Upper lobe of left lung (tissue), 4 donors: Measurements from ENCODE around the gene PROKR2.

ENCODE experiments used
- CTCF ChIP-seq, 6 experiments: fragments of 450-650 bp in 4 of 6; fragments of 200-600 bp in 2 of 6; sonication (generic) in 2 of 6; IDR thresholded peaks; one replicate each; pipeline ENCODE4 v1.5.1; 2016 to 2019; ENCODE audit warnings: antibody characterized with exemption in 6 of 6
- POLR2A ChIP-seq, 4 donors: fragments of 450-650 bp; IDR thresholded peaks; one replicate each; pipeline ENCODE4 v1.5.1; 2016 to 2017; ENCODE audit warnings: antibody characterized with exemption in 4 of 4, mild to moderate bottlenecking in 2 of 4

GRCh38 chr20:5309971-5310370 is 6.8 kb downstream of the PROKR2 start:
- TF ChIP-seq CTCF (IDR thresholded peaks at IDR 0.05), result no peak
- TF ChIP-seq POLR2A (IDR thresholded peaks at IDR 0.05), result no peak
